ENCODE results near the gene GPR50. TPM values are rescaled to one million over a fixed set of nuclear protein-coding genes. Genes with fewer than 3 reads are reported as not detected.

Gene GPR50
- total and polyA plus RNA-seq, 2 of the 13 experiments (the other 11 are each of a cell fraction or from before 2014, with no cell fraction given) = not detected

- TF ChIP-seq SKIL (CRISPR knock-in tag; IDR thresholded peaks at IDR 0.05; ENCODE audit: borderline replicate concordance) (no peak), ZBTB33 (CRISPR knock-in tag; IDR thresholded peaks at IDR 0.05) (no peak), GFI1 (CRISPR knock-in tag; IDR thresholded peaks at IDR 0.05; ENCODE audit: borderline replicate concordance) (no peak), ARNT (IDR thresholded peaks at IDR 0.05) (no peak)
Measured at GRCh38 chrX:151132531-151132930, 43.9 kb upstream of the GPR50 start (continued).

GRCh38 chrX:151151665-151152267 is 24.6 kb upstream of the GPR50 start:
- H3K79me2 ChIP-seq (ENCODE audit: insufficient read depth, low read length) = no peaks in the 10 kb centered on the region
- peak; percentile 52 for FAIRE-seq
- DNase-seq (ENCODE audit: low spot score) = peak; percentile 14
- in situ Hi-C loops (cut with HindIII; ENCODE audit: extremely low pct_ligation_motif_present, low pct_unique_long_range_greater_than_20kb) = loop anchor here (5.0 to 25.0 kb wide), 3 partner anchors 211 to 531 kb away; no protein-coding TSS in a partner anchor
- H4K20me1 ChIP-seq (ENCODE audit: insufficient read depth, low read length) = no peaks in the 10 kb centered on the region
- intact Hi-C loops (cut with micrococcal nuclease; ENCODE audit: unreplicated experiment) = no loop called here
- WGBS (ENCODE audit: low lambda C conversion rate) = 0% methylated on average over 4 of the region's 8 CpGs
- no peak overlapping the region for H3K27ac ChIP-seq (ENCODE audit: extremely low read length, insufficient read depth, low read length)
- no peak overlapping the region for H3K9ac ChIP-seq (ENCODE audit: insufficient read depth, low read depth, low read length)
- no peaks in the 10 kb centered on the region for H3K9me3 ChIP-seq (ENCODE audit: low read length)
- no peak overlapping the region for H3K4me2 ChIP-seq (ENCODE audit: low read depth, low read length)
- H3K27me3 ChIP-seq (ENCODE audit: control insufficient read depth in 1 of 2, insufficient read depth in 2 of 2, low read length in 2 of 2) = no peaks in the 10 kb centered on the region
- no TSS peak for BruUV-seq (replicated peaks)
- peak; percentile 69 for ATAC-seq
- no peak overlapping the region for H2AFZ ChIP-seq (ENCODE audit: low read length)
- no peaks in the 10 kb centered on the region for H3K36me3 ChIP-seq (replicated peaks in 1 of 2; ENCODE audit: control insufficient read depth in 1 of 2, insufficient read depth in 2 of 2, low read length in 2 of 2)
- no peak overlapping the region for H3K4me3 ChIP-seq (replicated peaks in 1 of 3; ENCODE audit: insufficient read depth in 1 of 3, low read depth in 2 of 3, low read length in 3 of 3)
- H3K4me1 ChIP-seq (ENCODE audit: insufficient read depth, low read length) = no peaks in the 10 kb centered on the region
- CTCF ChIA-PET (ENCODE audit: low intra/inter-chr PET ratio, low total read pairs) = interaction anchor here (1.2 to 2.3 kb wide), 2 partner anchors 208 to 529 kb away, joined by 3 to 24 read pairs; no protein-coding TSS in a partner anchor
- POLR2A ChIA-PET = no interaction called here
- TF ChIP-seq ISL2 (CRISPR knock-in tag; IDR thresholded peaks at IDR 0.05) (no peak), MZF1 (CRISPR knock-in tag; IDR thresholded peaks at IDR 0.05; ENCODE audit: borderline replicate concordance) (no peak), SMC3 (IDR thresholded peaks at IDR 0.05; ENCODE audit: low read length) (peak; percentile 69), RAD21 (CRISPR knock-in tag; IDR thresholded peaks at IDR 0.05) (peak; percentile 57), NFYB (CRISPR knock-in tag; IDR thresholded peaks at IDR 0.05) (no peak), CEBPG (CRISPR knock-in tag; IDR thresholded peaks at IDR 0.05) (0 out of 2 replicates have a peak, but pooled peaks have one; percentile 5), CTCF (CRISPR knock-in tag; IDR thresholded peaks at IDR 0.05) (peak; percentile 75), MLXIP (CRISPR knock-in tag; IDR thresholded peaks at IDR 0.05; ENCODE audit: borderline replicate concordance) (no peak), ZNF776 (CRISPR knock-in tag; IDR thresholded peaks at IDR 0.05) (no peak)
